Suprapubic skin (tissue), 4 donors: ENCODE results near the gene CASK. TPM values are rescaled to one million over a fixed set of nuclear protein-coding genes. Genes with fewer than 3 reads are reported as not detected.

Source experiments
- DNase-seq, 2 donors: peaks; one replicate each; pipeline ENCODE4 v3.0.0-alpha.2; 2019; ENCODE audit warnings: low spot score in 2 of 2
- H3K27ac ChIP-seq: fragments of 200-600 bp; sonication (generic); one replicate; pipeline ENCODE4 v1.5.1; 2019
- H3K27me3 ChIP-seq: fragments of 200-600 bp; sonication (generic); one replicate; pipeline ENCODE4 v1.5.1; 2019
- H3K36me3 ChIP-seq: fragments of 200-600 bp; sonication (generic); one replicate; pipeline ENCODE4 v1.5.1; 2019
- H3K4me1 ChIP-seq: fragments of 200-600 bp; sonication (generic); one replicate; pipeline ENCODE4 v1.5.1; 2019
- H3K4me3 ChIP-seq: fragments of 200-600 bp; sonication (generic); one replicate; pipeline ENCODE4 v1.5.1; 2019; ENCODE audit warnings: mild to moderate bottlenecking
- H3K9me3 ChIP-seq: fragments of 200-600 bp; sonication (generic); one replicate; pipeline ENCODE4 v1.5.1; 2019
- EP300 ChIP-seq: sonication (generic); formaldehyde crosslinking; IDR thresholded peaks from one replicate; pipeline ENCODE4 v1.6.1; 2017; ENCODE audit warnings: antibody characterized with exemption
- POLR2A ChIP-seq, 2 donors: fragments of 450-650 bp; IDR thresholded peaks; one replicate each; pipeline ENCODE4 v1.6.1; 2017; ENCODE audit warnings: antibody characterized with exemption in 2 of 2, mild to moderate bottlenecking in 2 of 2, moderate library complexity in 2 of 2
- POLR2AphosphoS5 ChIP-seq, 3 donors: sonication (generic); formaldehyde crosslinking; IDR thresholded peaks; one replicate each; pipeline ENCODE4 v1.6.1; 2017; ENCODE audit warnings: antibody characterized with exemption in 3 of 3
- WGBS: methylation state at CpG from one replicate; pipeline ENCODE4 v1.1.5; 2018; 5-methylcytosine and 5-hydroxymethylcytosine counted together
- total RNA-seq, 4 donors: library from RNA; depleted of rRNA; stranded (reverse); fragments of >200 nt; gene quantifications; one replicate each; pipeline ENCODE4 v1.1.0, GENCODE V29; 2016
- TF ChIP-seq, protein P1 (sequence below), 2 donors: fragments of 200-600 bp in 1 of 2; fragments of 450-650 bp in 1 of 2; sonication (generic) in 1 of 2; IDR thresholded peaks; one replicate each; pipeline ENCODE4 v1.5.1; 2016 to 2019; ENCODE audit warnings: antibody characterized with exemption in 2 of 2, mild to moderate bottlenecking in 1 of 2, moderate library complexity in 1 of 2

CASK gene
- total RNA-seq, 4 donors from 2014 or later, result 19.4 to 28.6 (median 25.3) TPM

- Histone ChIP-seq H3K4me3 (no peak overlapping the region), H3K36me3 (no peaks in the 10 kb centered on the region), H3K27ac (no peak overlapping the region), H3K27me3 (no peaks in the 10 kb centered on the region), H3K9me3 (no peaks in the 10 kb centered on the region), H3K4me1 (no peaks in the 10 kb centered on the region)
- TF ChIP-seq EP300 (no peak), POLR2A (IDR thresholded peaks at IDR 0.05) (no peak), POLR2AphosphoS5 (IDR thresholded peaks at IDR 0.05) (no peak)
- TF ChIP-seq, protein P1, sequence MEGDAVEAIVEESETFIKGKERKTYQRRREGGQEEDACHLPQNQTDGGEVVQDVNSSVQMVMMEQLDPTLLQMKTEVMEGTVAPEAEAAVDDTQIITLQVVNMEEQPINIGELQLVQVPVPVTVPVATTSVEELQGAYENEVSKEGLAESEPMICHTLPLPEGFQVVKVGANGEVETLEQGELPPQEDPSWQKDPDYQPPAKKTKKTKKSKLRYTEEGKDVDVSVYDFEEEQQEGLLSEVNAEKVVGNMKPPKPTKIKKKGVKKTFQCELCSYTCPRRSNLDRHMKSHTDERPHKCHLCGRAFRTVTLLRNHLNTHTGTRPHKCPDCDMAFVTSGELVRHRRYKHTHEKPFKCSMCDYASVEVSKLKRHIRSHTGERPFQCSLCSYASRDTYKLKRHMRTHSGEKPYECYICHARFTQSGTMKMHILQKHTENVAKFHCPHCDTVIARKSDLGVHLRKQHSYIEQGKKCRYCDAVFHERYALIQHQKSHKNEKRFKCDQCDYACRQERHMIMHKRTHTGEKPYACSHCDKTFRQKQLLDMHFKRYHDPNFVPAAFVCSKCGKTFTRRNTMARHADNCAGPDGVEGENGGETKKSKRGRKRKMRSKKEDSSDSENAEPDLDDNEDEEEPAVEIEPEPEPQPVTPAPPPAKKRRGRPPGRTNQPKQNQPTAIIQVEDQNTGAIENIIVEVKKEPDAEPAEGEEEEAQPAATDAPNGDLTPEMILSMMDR (IDR thresholded peaks at IDR 0.05), result no peak
- DNase-seq, result no peak
- WGBS, result 80% methylated on average over 1 of the region's 1 CpG
These were observed 94.5 kb downstream of the CASK start for GRCh38 chrX:41828826-41829225.

DNA sequence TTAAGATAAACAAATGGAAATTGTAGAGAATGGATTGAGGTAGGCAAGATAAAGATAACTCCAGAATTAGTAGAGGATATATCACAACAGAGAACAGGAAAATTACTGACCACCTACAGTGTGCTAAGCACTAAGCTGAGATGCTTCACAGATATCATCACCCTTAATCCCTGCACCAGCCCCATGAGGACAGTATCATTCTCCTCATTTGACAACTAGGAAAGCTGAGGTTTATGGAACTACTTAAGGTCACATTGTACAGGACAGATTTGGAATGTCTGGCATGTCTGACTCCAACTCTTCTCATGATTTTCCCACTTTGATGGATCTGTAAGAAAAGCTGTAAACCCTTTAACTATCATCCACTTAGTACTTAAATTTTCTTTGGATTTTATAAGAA, 95.5 kb downstream of the CASK start:
- Histone ChIP-seq H3K4me1 (no peaks in the 10 kb centered on the region), H3K9me3 (no peaks in the 10 kb centered on the region), H3K36me3 (no peaks in the 10 kb centered on the region), H3K27ac (no peak overlapping the region), H3K4me3 (no peak overlapping the region), H3K27me3 (no peaks in the 10 kb centered on the region)
- no peak for TF ChIP-seq EP300
- DNase-seq, result no peak

DNA sequence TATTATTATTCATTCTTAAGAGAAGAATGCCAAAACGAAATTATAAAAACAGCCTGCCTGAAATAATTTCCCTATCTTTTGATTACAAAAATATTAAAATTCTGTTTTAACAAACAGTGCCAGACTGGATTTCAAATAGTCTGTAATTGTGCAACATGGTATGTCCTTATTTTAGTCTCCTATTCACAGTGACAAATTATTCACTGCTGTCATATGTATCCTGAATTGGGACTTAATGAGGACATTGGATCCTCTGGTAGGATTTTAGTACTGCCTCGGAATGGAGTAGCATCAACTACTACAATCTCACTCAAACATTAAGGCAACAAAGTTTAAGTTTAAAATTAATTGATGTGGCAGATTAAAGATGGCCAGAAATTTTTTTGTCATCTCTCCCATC, 97.6 kb downstream of the CASK start:
- Histone ChIP-seq H3K27me3 (no peaks in the 10 kb centered on the region), H3K9me3 (no peaks in the 10 kb centered on the region), H3K4me1 (no peaks in the 10 kb centered on the region), H3K36me3 (no peaks in the 10 kb centered on the region), H3K27ac (no peak overlapping the region), H3K4me3 (no peak overlapping the region)
- WGBS, result 48% methylated on average over 2 of the region's 2 CpGs
- no peak for TF ChIP-seq POLR2A (IDR thresholded peaks at IDR 0.05)
- TF ChIP-seq, protein P1 (IDR thresholded peaks at IDR 0.05), result no peak
- TF ChIP-seq POLR2AphosphoS5 (IDR thresholded peaks at IDR 0.05), result no peak
- no peak for DNase-seq

DNA sequence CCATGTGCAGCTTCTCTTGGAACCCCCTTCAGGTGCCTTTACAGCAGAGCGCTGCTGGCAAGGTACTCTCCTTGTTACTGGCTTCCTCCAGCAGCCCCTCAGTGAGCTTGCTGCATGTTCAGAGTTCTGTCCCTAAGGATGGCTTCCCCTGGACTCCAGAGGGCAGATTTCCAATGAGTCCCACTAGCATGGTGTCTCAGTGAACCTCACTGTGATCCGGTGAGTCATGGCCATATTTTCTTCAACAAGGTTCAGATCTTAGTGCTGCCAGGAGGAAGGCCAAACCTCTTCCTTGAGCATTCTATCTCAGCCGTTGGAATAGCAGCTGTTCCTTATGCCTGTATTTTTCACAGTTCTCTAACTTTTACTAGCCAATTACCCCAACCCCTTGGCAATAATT, 98.8 kb downstream of the CASK start:
- Histone ChIP-seq H3K4me3 (no peak overlapping the region), H3K4me1 (no peaks in the 10 kb centered on the region), H3K27me3 (no peaks in the 10 kb centered on the region), H3K36me3 (no peaks in the 10 kb centered on the region), H3K9me3 (no peaks in the 10 kb centered on the region), H3K27ac (no peak overlapping the region)
- 74% methylated on average over 3 of the region's 3 CpGs for WGBS
- DNase-seq, result no peak
- no peak for TF ChIP-seq EP300
- TF ChIP-seq POLR2AphosphoS5 (IDR thresholded peaks at IDR 0.05), result no peak
- TF ChIP-seq POLR2A (IDR thresholded peaks at IDR 0.05), result no peak
- TF ChIP-seq, protein P1 (IDR thresholded peaks at IDR 0.05), result no peak

- Histone ChIP-seq H3K27me3 (no peaks in the 10 kb centered on the region), H3K9me3 (no peaks in the 10 kb centered on the region), H3K36me3 (no peaks in the 10 kb centered on the region), H3K4me1 (no peaks in the 10 kb centered on the region), H3K27ac (no peak overlapping the region), H3K4me3 (no peak overlapping the region)
- WGBS, result 71% methylated on average over 4 of the region's 4 CpGs
- no peak for DNase-seq
- TF ChIP-seq, protein P1 (IDR thresholded peaks at IDR 0.05), result no peak
- TF ChIP-seq EP300, result no peak
- TF ChIP-seq POLR2A (IDR thresholded peaks at IDR 0.05), result no peak
- no peak for TF ChIP-seq POLR2AphosphoS5 (IDR thresholded peaks at IDR 0.05)
These were observed 100.0 kb downstream of the CASK start for GRCh38 chrX:41823402-41823801.

DNA sequence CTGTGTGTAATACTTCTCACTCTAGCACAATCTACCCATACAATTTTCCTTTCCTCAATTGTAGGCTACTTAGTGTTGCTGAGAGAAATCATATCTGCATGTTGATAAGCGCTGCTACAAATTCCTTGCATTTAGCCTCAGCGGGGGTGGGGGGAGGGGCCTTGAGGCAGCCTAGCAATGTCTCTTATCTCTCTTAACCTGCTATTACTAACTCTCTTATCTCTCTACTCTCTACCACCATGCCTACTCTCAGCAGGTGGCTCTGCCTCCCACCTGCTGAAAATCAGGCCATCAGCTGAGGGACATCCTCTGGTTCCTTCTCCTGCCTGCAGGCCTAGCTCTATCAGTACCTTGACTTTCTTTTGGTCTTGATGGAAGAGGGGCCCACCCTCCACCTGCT, 100.5 kb downstream of the CASK start:
- DNase-seq, result no peak
- TF ChIP-seq POLR2AphosphoS5 (IDR thresholded peaks at IDR 0.05) (no peak), POLR2A (IDR thresholded peaks at IDR 0.05) (no peak), EP300 (no peak)
- TF ChIP-seq, protein P1 (IDR thresholded peaks at IDR 0.05), result no peak
- no peak overlapping the region for H3K27ac ChIP-seq

More for the DNA sequence above, 100.5 kb downstream of the CASK start:
- Histone ChIP-seq H3K4me1 (no peaks in the 10 kb centered on the region), H3K36me3 (no peaks in the 10 kb centered on the region), H3K9me3 (no peaks in the 10 kb centered on the region), H3K4me3 (no peak overlapping the region), H3K27me3 (no peaks in the 10 kb centered on the region)
- 77% methylated on average over 2 of the region's 2 CpGs for WGBS
